Epithelial cell of proximal tubule (primary cell): Measurements from ENCODE around the gene UBAP1. TPM values are rescaled to one million over a fixed set of nuclear protein-coding genes. Genes with fewer than 3 reads are reported as not detected.
"Not testable (repeated sequence)": the region's sequence is repeated elsewhere in the genome, so short reads cannot be mapped to it uniquely, and the experiment has no call there.

ENCODE experiments used
- DNase-seq: peaks from one replicate; pipeline ENCODE4 v3.0.0-alpha.2; 2011; ENCODE audit warnings: low read depth
- H3K4me3 ChIP-seq: 2 replicates; pipeline ENCODE4 v1.5.1; 2011; ENCODE audit warnings: low read depth, mild to moderate bottlenecking, low read length
- CTCF ChIP-seq: conservative IDR thresholded peaks from 2 replicates; pipeline ENCODE4 v1.5.1; 2012; ENCODE audit warnings: low read depth, mild to moderate bottlenecking, low read length
- total RNA-seq: library from RNA; depleted of rRNA; stranded (reverse); fragments of >200 nt; gene quantifications from 2 replicates; pipeline ENCODE4 v1.2.3, GENCODE V29; 2015

UBAP1 gene
- total RNA-seq, 1 donor from 2014 or later: 37.4 TPM

- H3K4me3 ChIP-seq: no peak overlapping the region
- no peak for TF ChIP-seq CTCF
- no peak for DNase-seq
Measured at GRCh38 chr9:34282096-34282495, 103.3 kb downstream of the UBAP1 start.

- no peak overlapping the region for H3K4me3 ChIP-seq
- DNase-seq: no peak
- no peak for TF ChIP-seq CTCF
Measured at GRCh38 chr9:34289159-34289558, 110.3 kb downstream of the UBAP1 start.

- DNase-seq: no peak
- TF ChIP-seq CTCF: no peak
- H3K4me3 ChIP-seq: no peak overlapping the region
Measured at GRCh38 chr9:34291023-34291422, 112.2 kb downstream of the UBAP1 start.

GRCh38 chr9:34291423-34291822, 112.6 kb downstream of the UBAP1 start:
- DNase-seq: no peak
- TF ChIP-seq CTCF: no peak
- H3K4me3 ChIP-seq: no peak overlapping the region

GRCh38 chr9:34292552-34292951, 113.7 kb downstream of the UBAP1 start:
- no peak for TF ChIP-seq CTCF
- H3K4me3 ChIP-seq: no peak overlapping the region
- DNase-seq: no peak

GRCh38 chr9:34301064-34301463, 122.2 kb downstream of the UBAP1 start:
- not testable (repeated sequence) for DNase-seq, H3K4me3 ChIP-seq

Other genes with a start within 250 kb of the UBAP1 start
- gene UBAP2, start 130.2 kb upstream of the UBAP1 start, total RNA-seq: 19.1 and 28.9 TPM in 2 replicates
- 26.2 and 32.3 TPM in 2 replicates for gene DCAF12, start 52.3 kb upstream of the UBAP1 start, total RNA-seq
- 2.2 and 5.2 TPM in 2 replicates for gene KIF24, start 150.2 kb downstream of the UBAP1 start, total RNA-seq
- 16.3 and 31.1 TPM in 2 replicates for gene NUDT2, start 150.5 kb downstream of the UBAP1 start, total RNA-seq
- gene MYORG, start 197.9 kb downstream of the UBAP1 start, total RNA-seq: 2.9 and 6.6 TPM in 2 replicates